ENCODE results near the gene WDR7. TPM values are rescaled to one million over a fixed set of nuclear protein-coding genes. Genes with fewer than 3 reads are reported as not detected.

The WDR7 gene
- total RNA-seq, 1 experiment from 2014 or later, result 20.9 TPM

GRCh38 chr18:56889621-56890020, 238.5 kb downstream of the WDR7 start:
- H3K27ac ChIP-seq (ENCODE audit: low read length), result no peak overlapping the region
- H3K9me2 ChIP-seq (replicated peaks; ENCODE audit: insufficient read depth, low read length), result no peaks in the 10 kb centered on the region
- H3K4me3 ChIP-seq (ENCODE audit: low read length), result no peak overlapping the region
- H2AFZ ChIP-seq (ENCODE audit: low read length), result no peak overlapping the region
- DNase-seq, result no peak
- H3K36me3 ChIP-seq (ENCODE audit: insufficient read depth, low read length), result no peaks in the 10 kb centered on the region
- H3K79me2 ChIP-seq (ENCODE audit: low read length), result no peaks in the 10 kb centered on the region
- H3K27me3 ChIP-seq (ENCODE audit: low read length), result no peaks in the 10 kb centered on the region
- 0 out of 2 replicates have a peak, but pooled peaks cover 13% of the 10 kb centered on the region for H4K20me1 ChIP-seq (ENCODE audit: insufficient read depth, low read depth, low read length)
- H3K4me2 ChIP-seq (ENCODE audit: low read depth, low read length, poor library complexity, severe bottlenecking), result no peak overlapping the region
- no peak overlapping the region for H3K9ac ChIP-seq (ENCODE audit: low read length)
- no peaks in the 10 kb centered on the region for H3K4me1 ChIP-seq (ENCODE audit: low read length)
- no peaks in the 10 kb centered on the region for H3K9me3 ChIP-seq (ENCODE audit: low read length)

GRCh38 chr18:56890632-56891031, 239.5 kb downstream of the WDR7 start:
- peak; percentile 31 for DNase-seq
- no peak overlapping the region for H3K9ac ChIP-seq (ENCODE audit: low read length)
- H3K36me3 ChIP-seq (ENCODE audit: insufficient read depth, low read length), result no peaks in the 10 kb centered on the region
- 0 out of 2 replicates have a peak, but pooled peaks cover 13% of the 10 kb centered on the region for H4K20me1 ChIP-seq (ENCODE audit: insufficient read depth, low read depth, low read length)
- H3K27ac ChIP-seq (ENCODE audit: low read length), result no peak overlapping the region
- H3K9me3 ChIP-seq (ENCODE audit: low read length), result no peaks in the 10 kb centered on the region
- no peaks in the 10 kb centered on the region for H3K27me3 ChIP-seq (ENCODE audit: low read length)
- H2AFZ ChIP-seq (ENCODE audit: low read length), result no peak overlapping the region
- no peaks in the 10 kb centered on the region for H3K9me2 ChIP-seq (replicated peaks; ENCODE audit: insufficient read depth, low read length)
- H3K79me2 ChIP-seq (ENCODE audit: low read length), result no peaks in the 10 kb centered on the region
- H3K4me3 ChIP-seq (ENCODE audit: low read length), result no peak overlapping the region
- no peak overlapping the region for H3K4me2 ChIP-seq (ENCODE audit: low read depth, low read length, poor library complexity, severe bottlenecking)
- no peaks in the 10 kb centered on the region for H3K4me1 ChIP-seq (ENCODE audit: low read length)

GRCh38 chr18:56891116-56891515, 240.0 kb downstream of the WDR7 start:
- 0 out of 2 replicates have a peak, but pooled peaks cover 13% of the 10 kb centered on the region for H4K20me1 ChIP-seq (ENCODE audit: insufficient read depth, low read depth, low read length)
- no peak overlapping the region for H3K27ac ChIP-seq (ENCODE audit: low read length)
- H3K36me3 ChIP-seq (ENCODE audit: insufficient read depth, low read length), result no peaks in the 10 kb centered on the region
- H3K4me3 ChIP-seq (ENCODE audit: low read length), result no peak overlapping the region
- H3K4me2 ChIP-seq (ENCODE audit: low read depth, low read length, poor library complexity, severe bottlenecking), result no peak overlapping the region
- H3K79me2 ChIP-seq (ENCODE audit: low read length), result no peaks in the 10 kb centered on the region
- no peaks in the 10 kb centered on the region for H3K9me2 ChIP-seq (replicated peaks; ENCODE audit: insufficient read depth, low read length)
- no peaks in the 10 kb centered on the region for H3K27me3 ChIP-seq (ENCODE audit: low read length)
- H3K9me3 ChIP-seq (ENCODE audit: low read length), result no peaks in the 10 kb centered on the region
- no peak overlapping the region for H2AFZ ChIP-seq (ENCODE audit: low read length)
- no peaks in the 10 kb centered on the region for H3K4me1 ChIP-seq (ENCODE audit: low read length)
- no peak for DNase-seq
- no peak overlapping the region for H3K9ac ChIP-seq (ENCODE audit: low read length)

GRCh38 chr18:56891870-56892269, 240.7 kb downstream of the WDR7 start:
- H3K9me3 ChIP-seq (ENCODE audit: low read length), result no peaks in the 10 kb centered on the region
- no peak overlapping the region for H3K27ac ChIP-seq (ENCODE audit: low read length)
- no peaks in the 10 kb centered on the region for H3K27me3 ChIP-seq (ENCODE audit: low read length)
- H3K4me2 ChIP-seq (ENCODE audit: low read depth, low read length, poor library complexity, severe bottlenecking), result no peak overlapping the region
- no peaks in the 10 kb centered on the region for H3K4me1 ChIP-seq (ENCODE audit: low read length)
- 0 out of 2 replicates have a peak, but pooled peaks cover 13% of the 10 kb centered on the region for H4K20me1 ChIP-seq (ENCODE audit: insufficient read depth, low read depth, low read length)
- no peak overlapping the region for H3K9ac ChIP-seq (ENCODE audit: low read length)
- H3K9me2 ChIP-seq (replicated peaks; ENCODE audit: insufficient read depth, low read length), result no peaks in the 10 kb centered on the region
- H3K36me3 ChIP-seq (ENCODE audit: insufficient read depth, low read length), result no peaks in the 10 kb centered on the region
- DNase-seq, result no peak
- H2AFZ ChIP-seq (ENCODE audit: low read length), result no peak overlapping the region
- no peak overlapping the region for H3K4me3 ChIP-seq (ENCODE audit: low read length)
- H3K79me2 ChIP-seq (ENCODE audit: low read length), result no peaks in the 10 kb centered on the region

- H3K4me3 ChIP-seq (ENCODE audit: low read length), result no peak overlapping the region
- H4K20me1 ChIP-seq (ENCODE audit: insufficient read depth, low read depth, low read length), result peaks cover 5% of the 10 kb centered on the region; the same call in 1 of the 2 replicates
- no peaks in the 10 kb centered on the region for H3K36me3 ChIP-seq (ENCODE audit: insufficient read depth, low read length)
- no peaks in the 10 kb centered on the region for H3K9me3 ChIP-seq (ENCODE audit: low read length)
- H2AFZ ChIP-seq (ENCODE audit: low read length), result no peak overlapping the region
- no peak overlapping the region for H3K27ac ChIP-seq (ENCODE audit: low read length)
- H3K4me1 ChIP-seq (ENCODE audit: low read length), result no peaks in the 10 kb centered on the region
- H3K79me2 ChIP-seq (ENCODE audit: low read length), result no peaks in the 10 kb centered on the region
- no peaks in the 10 kb centered on the region for H3K9me2 ChIP-seq (replicated peaks; ENCODE audit: insufficient read depth, low read length)
- peak; percentile 7 for DNase-seq
- H3K4me2 ChIP-seq (ENCODE audit: low read depth, low read length, poor library complexity, severe bottlenecking), result no peak overlapping the region
- no peak overlapping the region for H3K9ac ChIP-seq (ENCODE audit: low read length)
- H3K27me3 ChIP-seq (ENCODE audit: low read length), result no peaks in the 10 kb centered on the region
These were observed 246.0 kb downstream of the WDR7 start for GRCh38 chr18:56897122-56897521.

- no peak for DNase-seq
- Histone ChIP-seq H3K9me2 (replicated peaks; ENCODE audit: insufficient read depth, low read length) (no peaks in the 10 kb centered on the region), H3K4me1 (ENCODE audit: low read length) (no peaks in the 10 kb centered on the region), H3K36me3 (ENCODE audit: insufficient read depth, low read length) (no peaks in the 10 kb centered on the region), H3K9me3 (ENCODE audit: low read length) (no peaks in the 10 kb centered on the region), H3K27me3 (ENCODE audit: low read length) (no peaks in the 10 kb centered on the region), H3K79me2 (ENCODE audit: low read length) (no peaks in the 10 kb centered on the region), H4K20me1 (ENCODE audit: insufficient read depth, low read depth, low read length) (peaks cover 12% of the 10 kb centered on the region; the same call in 1 of the 2 replicates), H2AFZ (ENCODE audit: low read length) (no peak overlapping the region), H3K9ac (ENCODE audit: low read length) (no peak overlapping the region), H3K4me3 (ENCODE audit: low read length) (no peak overlapping the region), H3K4me2 (ENCODE audit: low read depth, low read length, poor library complexity, severe bottlenecking) (no peak overlapping the region), H3K27ac (ENCODE audit: low read length) (no peak overlapping the region)
These were observed 248.5 kb downstream of the WDR7 start for GRCh38 chr18:56899660-56900059.

- Histone ChIP-seq H3K27me3 (ENCODE audit: low read length) (no peaks in the 10 kb centered on the region), H3K9me2 (replicated peaks; ENCODE audit: insufficient read depth, low read length) (no peaks in the 10 kb centered on the region), H4K20me1 (ENCODE audit: insufficient read depth, low read depth, low read length) (peaks cover 13% of the 10 kb centered on the region; the same call in 1 of the 2 replicates), H3K9ac (ENCODE audit: low read length) (no peak overlapping the region), H3K36me3 (ENCODE audit: insufficient read depth, low read length) (no peaks in the 10 kb centered on the region), H3K27ac (ENCODE audit: low read length) (no peak overlapping the region), H2AFZ (ENCODE audit: low read length) (no peak overlapping the region), H3K79me2 (ENCODE audit: low read length) (no peaks in the 10 kb centered on the region), H3K4me3 (ENCODE audit: low read length) (no peak overlapping the region), H3K4me1 (ENCODE audit: low read length) (no peaks in the 10 kb centered on the region), H3K9me3 (ENCODE audit: low read length) (no peaks in the 10 kb centered on the region), H3K4me2 (ENCODE audit: low read depth, low read length, poor library complexity, severe bottlenecking) (no peak overlapping the region)
- DNase-seq, result no peak
These were observed 249.3 kb downstream of the WDR7 start for GRCh38 chr18:56900195-56901094.

- Histone ChIP-seq H3K36me3 (ENCODE audit: insufficient read depth, low read length) (no peaks in the 10 kb centered on the region), H3K27me3 (ENCODE audit: low read length) (no peaks in the 10 kb centered on the region), H4K20me1 (ENCODE audit: insufficient read depth, low read depth, low read length) (peaks cover 13% of the 10 kb centered on the region; the same call in 1 of the 2 replicates), H3K79me2 (ENCODE audit: low read length) (no peaks in the 10 kb centered on the region), H3K4me3 (ENCODE audit: low read length) (no peak overlapping the region), H3K9me3 (ENCODE audit: low read length) (no peaks in the 10 kb centered on the region), H2AFZ (ENCODE audit: low read length) (no peak overlapping the region), H3K9ac (ENCODE audit: low read length) (no peak overlapping the region), H3K4me1 (ENCODE audit: low read length) (no peaks in the 10 kb centered on the region), H3K9me2 (replicated peaks; ENCODE audit: insufficient read depth, low read length) (no peaks in the 10 kb centered on the region), H3K4me2 (ENCODE audit: low read depth, low read length, poor library complexity, severe bottlenecking) (no peak overlapping the region), H3K27ac (ENCODE audit: low read length) (no peak overlapping the region)
- DNase-seq, result no peak
These were observed 250.8 kb downstream of the WDR7 start for GRCh38 chr18:56901919-56902318.

Measured in Karpas-422 (cell line).